Fibroblast of gingiva (primary cell): ENCODE results near the gene DUSP22.

Experiments used
- DNase-seq: peaks from one replicate; pipeline ENCODE4 v3.0.0-alpha.2; 2011; ENCODE audit warnings: low read depth

Gene DUSP22

GRCh38 chr6:309947-310346, 17.7 kb downstream of the DUSP22 start:
- DNase-seq: no peak

DNA sequence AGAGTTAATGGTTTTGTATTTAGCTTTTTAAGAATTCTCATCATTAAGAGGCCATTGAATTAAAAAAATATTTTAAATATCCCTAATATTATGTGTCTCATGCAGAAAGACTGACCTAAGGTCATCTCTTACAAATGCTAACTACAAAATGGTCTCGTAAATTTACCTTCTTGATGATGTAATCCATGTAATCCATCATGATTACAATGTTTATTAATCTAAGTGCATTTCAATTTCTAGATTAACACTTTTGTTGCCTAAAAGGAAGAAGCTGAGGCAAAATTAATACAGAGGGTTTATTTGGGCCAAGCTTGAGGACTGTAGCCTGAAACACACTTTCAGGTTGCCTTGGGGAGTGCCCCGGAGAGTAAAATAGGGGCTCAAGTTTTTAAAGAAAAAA, 18.4 kb downstream of the DUSP22 start:
- DNase-seq: no peak

GRCh38 chr6:311679-312220, 19.5 kb downstream of the DUSP22 start:
- no peak for DNase-seq

DNA sequence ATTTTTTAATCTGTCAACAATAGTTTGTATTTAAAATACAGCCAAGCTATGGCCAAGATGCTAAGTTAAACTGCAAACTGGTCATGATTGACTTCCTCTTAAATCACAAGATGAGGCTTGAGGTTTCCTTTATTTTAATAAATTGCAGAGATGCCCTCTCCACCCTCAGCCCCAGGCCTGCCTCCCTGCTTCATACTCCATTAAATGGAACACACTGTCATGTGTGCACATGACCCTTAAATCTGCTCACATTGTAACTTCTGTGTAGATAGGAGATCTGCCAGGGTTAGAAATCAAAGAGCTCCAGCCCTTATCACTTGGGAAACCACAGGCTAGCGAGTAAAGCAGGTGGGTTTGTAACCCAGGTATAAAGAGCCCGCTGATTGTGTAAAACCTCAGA, 20.8 kb downstream of the DUSP22 start:
- no peak for DNase-seq

GRCh38 chr6:313917-314316, 21.6 kb downstream of the DUSP22 start:
- no peak for DNase-seq

DNA sequence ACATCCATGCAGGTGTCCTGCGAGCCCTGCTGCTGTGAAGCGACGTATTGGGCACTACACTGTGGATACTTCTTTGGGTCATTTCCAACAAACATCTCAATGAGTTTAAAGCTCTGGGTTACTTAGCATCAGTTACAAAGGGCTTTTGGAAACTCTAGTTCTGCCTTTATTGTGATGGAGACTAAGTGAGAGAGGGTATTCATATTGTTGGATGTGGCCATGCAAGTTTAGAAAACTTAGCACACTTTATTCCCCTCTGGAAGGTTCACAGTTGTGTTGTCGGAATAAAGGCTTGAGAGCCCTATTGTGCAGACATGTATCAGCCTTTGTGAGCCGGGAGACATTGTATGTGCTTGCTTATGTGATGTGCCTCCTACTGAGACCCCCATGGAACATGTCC, 22.1 kb downstream of the DUSP22 start:
- no peak for DNase-seq

GRCh38 chr6:315226-315625, 22.9 kb downstream of the DUSP22 start:
- DNase-seq: no peak

- no peak for DNase-seq
These were observed 23.9 kb downstream of the DUSP22 start for GRCh38 chr6:315921-316752.

DNA sequence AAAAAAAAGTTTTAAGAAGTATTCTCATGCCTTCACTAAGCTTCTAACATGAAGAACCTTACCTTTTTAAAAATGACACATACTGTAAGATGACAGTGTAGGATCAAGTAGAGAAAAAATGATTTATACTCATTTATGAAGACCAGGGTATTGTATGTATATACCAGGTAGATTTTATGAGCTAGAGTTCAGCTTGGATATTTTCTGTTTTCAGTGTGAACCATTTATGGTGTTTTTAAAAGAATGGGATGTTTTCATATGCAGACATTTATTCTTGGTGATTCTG, 24.4 kb downstream of the DUSP22 start:
- no peak for DNase-seq

- DNase-seq: no peak
These were observed 24.8 kb downstream of the DUSP22 start for GRCh38 chr6:317060-317447.

DNA sequence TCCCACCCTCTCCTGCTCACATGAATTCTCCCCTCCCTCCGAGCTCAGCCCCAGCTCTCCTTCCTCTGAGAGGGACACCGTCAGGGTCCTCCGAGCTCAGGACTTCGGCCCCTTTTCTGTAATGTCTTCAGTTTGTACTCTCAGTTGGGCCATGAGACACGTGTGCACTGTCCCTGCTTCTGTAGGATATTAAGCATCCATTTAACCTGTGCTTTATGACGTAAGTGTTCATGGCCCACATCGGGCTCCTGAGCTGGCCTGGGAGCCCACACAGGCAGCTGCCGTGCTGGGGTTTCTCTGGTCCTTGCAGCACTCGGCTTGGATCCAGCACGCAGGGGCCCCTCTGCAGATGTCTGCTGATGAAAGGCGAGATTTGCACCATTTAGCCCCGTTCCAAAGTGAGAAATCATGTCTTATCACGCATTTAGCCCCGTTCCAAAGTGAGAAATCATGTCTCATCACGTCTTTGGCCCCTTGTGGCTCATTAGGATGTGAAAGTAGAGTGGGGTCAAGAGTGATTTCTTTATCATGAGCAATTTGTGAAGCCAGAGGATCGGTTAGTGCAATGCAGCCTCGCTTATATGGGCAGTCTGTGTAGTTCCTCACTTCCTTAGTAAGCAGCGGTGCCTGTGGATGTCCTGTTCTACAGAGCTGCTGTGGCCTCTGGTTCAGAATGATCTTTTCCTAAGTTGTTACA, 25.3 kb downstream of the DUSP22 start:
- DNase-seq: no peak

DNA sequence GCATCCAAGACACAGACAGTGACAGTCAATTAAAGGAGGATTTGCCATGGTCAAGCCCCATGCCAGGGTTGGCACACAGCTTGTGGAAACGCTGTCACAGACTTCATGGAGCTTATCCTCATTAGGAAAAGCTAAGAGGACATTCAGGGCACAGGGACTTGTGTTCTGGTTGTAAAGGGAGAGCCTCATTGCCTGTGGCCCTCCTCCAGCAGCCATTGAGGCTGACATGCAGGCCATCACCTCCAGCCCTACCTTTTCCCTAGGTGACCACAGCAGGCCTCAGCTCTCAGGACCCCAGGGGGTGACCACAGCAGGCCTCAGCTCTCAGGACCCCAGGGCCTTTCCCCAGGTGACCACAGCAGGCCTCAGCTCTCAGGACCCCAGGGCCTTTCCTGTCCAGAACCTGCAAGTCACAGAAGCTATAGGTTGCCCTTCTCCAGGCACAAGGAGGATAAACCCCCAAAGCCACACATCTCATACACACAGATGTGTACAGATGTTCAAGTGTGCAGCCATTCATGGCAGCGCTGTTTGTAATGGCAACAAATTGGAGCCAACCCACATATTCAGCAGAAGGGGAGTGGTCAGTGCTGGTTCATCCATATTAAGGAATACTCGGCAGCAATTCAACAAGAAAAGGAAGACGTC, 26.1 kb downstream of the DUSP22 start:
- DNase-seq: no peak

DNA sequence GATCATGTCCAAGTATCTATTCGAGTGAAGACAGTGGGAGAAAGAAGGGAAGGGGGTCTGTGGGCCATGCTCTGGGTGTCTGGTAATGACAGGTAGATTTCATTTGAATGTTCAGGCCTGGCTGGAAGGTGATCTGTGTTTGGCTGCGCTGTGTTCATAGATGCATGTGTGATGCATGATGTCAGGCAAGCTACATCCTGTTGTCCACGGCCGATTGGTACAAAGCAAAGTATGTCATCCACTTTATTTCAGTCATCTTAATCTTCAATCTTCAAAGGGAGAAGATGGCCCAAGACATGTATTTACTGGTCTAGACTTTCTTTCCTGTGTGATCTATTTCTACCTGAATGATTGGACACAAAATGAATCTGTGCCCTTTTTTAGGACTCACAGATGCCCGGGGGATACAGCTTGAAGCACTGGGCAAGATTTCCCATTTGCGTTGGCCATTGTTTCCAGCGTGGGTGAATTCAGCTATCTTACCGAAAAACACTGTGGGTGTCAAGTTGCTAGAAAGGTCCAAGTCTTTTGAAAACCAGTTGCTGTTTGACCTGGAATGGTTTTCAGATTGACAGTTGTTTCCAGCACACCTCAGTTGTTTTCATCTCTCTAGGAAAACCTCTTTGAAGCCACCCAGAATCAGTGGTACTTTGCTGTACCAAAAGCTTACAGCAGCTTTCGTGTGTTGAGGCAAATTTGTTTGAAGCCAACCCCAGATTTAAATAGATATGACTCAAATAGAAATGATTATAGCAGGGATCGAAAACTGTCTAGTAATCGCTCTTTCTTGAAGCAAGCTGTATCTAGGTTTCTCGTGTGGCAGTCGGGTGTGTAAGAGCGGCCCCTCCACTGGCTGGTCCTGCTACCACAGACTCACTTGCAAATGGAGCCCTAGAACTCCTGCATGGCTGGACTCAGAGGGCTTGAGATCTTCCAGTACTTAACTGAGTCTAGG, 27.2 kb downstream of the DUSP22 start:
- no peak for DNase-seq

GRCh38 chr6:320351-321157, 28.3 kb downstream of the DUSP22 start:
- DNase-seq: no peak

DNA sequence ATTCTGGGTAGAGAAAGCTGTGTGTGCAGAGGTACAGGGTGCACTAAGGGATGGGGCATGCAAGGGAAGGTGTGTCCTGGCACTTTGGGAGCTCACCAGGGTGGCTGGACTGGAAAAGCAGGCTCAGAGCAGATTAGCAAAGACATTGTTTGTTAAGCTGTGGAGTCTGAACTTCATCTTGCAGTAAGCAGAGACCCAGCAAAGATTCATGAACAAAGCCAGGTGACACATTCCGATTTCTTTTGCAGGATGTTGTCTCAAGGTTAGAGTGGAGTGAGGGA, 28.8 kb downstream of the DUSP22 start:
- DNase-seq: no peak

- no peak for DNase-seq
These were observed 29.4 kb downstream of the DUSP22 start for GRCh38 chr6:321536-322258.

DNA sequence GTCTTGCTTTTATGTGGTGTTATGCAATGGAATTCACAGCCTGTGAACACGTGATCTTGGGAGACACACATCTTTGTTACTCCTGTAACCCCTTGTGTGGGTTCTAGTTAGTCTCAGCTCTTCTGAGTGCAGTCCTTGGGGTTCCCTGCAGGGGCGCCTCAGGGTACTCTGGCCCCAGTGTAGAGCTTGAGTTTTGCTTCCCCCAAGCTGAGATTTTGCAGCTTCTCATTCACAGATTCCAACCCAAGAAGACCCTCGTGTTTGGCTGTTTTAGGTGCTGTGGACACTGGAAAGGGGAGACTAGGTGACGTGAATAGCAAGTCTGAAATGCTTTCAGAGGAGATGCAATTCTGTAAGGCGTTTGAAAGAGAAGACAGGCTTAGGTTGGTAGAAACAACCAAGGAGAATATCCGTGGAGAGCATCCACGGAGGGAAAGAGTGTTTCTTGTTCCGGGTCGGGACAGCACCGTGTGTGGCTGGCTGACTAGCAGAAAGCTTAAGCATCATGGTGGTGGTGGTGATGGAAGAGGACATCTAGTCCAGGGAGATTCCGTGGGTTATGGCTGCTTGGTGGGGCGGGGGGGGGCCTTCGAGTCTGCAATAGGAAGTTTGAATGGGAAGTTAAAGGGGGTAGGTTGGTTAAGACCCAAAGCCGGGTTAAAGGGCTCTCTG, 30.1 kb downstream of the DUSP22 start:
- no peak for DNase-seq

- no peak for DNase-seq
These were observed 30.8 kb downstream of the DUSP22 start for GRCh38 chr6:322940-323729.

DNA sequence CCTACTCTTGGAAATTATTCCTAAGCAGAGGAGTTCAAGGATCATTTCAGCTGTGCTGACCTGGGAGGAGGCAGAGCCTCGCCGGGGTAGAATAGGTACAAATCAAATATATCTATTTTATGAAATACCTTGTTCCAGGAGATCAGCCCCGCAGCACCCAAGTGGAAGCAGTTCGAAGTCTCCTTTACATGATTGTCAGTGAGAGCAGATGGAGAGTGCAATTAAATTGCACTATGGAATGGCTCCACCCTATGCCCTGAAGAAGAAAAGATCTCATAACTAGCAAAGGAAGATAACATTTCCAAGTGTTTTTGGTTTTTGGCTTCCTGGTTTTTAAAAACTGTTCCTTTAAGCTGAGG, 31.4 kb downstream of the DUSP22 start:
- no peak for DNase-seq
